Activated CD4-positive, alpha-beta T cell treated with anti-CD3 and anti-CD28 coated beads, Interleukin-2, Interleukin-6, amounts not matched to agents 100 ng/mL and 50 ng/mL, durations not matched to agents 16 hours and 8 hours (primary cell): ENCODE measurements around the gene PRIM2.
"Not testable (repeated sequence)": the region's sequence is repeated elsewhere in the genome, so short reads cannot be mapped to it uniquely, and the experiment has no call there.

ENCODE experiments used
- DNase-seq: peaks from one replicate; pipeline ENCODE4 v3.0.0-alpha.2; 2020

Gene PRIM2

DNA sequence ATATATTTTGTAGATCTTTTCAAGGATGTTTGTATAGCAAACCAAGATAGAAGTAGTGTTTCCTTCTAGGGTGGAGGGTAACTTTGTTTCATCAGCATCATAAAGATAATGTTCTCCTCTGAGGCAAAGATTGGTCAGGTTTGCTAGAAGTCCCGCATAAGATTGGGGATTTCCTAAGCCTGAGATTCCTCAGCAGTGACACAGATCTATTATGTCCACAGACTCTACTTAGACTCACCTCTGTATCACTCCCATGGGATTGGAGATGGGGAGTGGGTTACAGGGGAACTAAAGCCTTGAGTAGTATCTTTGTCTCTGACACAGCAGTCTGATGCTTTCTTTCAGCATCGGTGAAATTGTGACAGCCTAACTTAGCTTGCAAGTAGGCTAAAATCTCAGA is 341.1 kb downstream of the PRIM2 start:
- DNase-seq = not testable (repeated sequence)

DNA sequence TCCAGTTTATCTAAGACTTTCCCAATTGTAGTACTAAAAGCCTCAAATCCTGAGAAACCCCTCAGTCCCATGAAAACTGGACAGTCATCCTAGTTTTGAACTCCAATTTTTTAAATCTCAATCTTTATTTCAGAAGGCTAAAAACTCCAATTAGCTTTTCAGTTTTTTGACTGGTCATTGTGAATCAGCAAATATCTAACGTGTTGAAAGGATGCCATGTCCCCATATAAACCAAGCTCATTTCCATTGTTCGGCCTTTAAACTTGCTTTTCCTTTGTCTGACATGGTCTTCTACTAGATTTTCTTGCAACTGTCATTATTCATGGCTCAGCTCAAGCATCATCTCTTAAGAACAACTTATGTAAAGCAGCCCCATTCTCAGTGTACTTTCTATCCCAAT is 342.4 kb downstream of the PRIM2 start:
- DNase-seq = not testable (repeated sequence)

DNA sequence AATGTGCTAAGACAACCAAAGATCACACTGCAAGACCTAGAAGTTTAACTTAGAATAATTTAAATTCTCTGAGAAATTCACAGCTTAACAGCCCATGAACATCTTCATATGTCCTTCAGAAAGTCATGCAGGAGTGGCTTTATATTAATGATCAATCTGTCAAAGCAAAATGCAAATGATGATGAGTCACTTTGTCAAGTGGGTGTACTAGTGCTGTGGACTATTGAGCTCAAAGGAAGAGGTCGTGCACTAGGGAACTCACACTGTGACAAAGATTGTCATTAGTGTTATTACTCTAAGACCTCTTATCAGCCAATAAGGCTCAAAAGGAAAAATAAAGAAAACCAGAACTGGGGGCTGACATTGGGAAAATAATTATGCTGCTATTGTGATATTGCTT is 343.5 kb downstream of the PRIM2 start:
- DNase-seq = not testable (repeated sequence)

DNA sequence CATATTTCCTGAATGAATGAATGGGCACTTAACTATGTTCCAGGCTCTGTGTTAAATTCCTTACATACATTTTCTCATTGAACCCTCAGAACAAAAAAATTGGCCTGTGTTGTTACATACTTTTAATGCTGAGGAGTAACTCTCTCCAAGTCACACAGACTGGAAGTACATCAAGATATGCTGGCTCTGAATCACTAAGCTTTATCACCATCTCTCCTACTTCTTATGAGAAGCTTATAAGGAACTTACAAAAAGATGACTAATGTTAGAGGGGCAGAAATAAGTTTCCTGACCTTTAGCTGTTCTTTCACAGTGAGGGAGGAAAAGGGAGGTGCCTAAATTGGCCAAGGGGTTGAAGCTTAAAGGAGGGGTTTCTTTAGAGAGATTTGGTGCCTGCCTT is 350.7 kb downstream of the PRIM2 start:
- DNase-seq = not testable (repeated sequence)

DNA sequence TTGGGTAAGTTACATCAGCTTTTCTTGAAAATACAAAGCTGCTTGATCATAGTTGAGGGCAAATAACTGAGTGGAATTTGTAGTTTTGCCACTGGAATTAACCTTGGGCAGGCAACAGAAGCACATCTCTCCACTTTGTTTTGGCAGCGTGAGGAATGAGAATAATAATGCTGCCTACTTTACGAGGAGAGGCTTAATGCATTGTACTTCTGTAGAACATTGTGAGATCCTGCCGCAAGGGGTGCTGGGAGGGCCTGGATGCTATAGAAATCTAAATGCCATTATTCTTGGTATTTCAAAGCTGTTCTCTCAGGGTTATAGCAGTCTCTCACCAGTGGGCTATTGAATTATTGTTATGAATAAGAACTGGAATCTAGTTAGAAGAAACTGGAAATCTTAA is 353.8 kb downstream of the PRIM2 start:
- DNase-seq = not testable (repeated sequence)

DNA sequence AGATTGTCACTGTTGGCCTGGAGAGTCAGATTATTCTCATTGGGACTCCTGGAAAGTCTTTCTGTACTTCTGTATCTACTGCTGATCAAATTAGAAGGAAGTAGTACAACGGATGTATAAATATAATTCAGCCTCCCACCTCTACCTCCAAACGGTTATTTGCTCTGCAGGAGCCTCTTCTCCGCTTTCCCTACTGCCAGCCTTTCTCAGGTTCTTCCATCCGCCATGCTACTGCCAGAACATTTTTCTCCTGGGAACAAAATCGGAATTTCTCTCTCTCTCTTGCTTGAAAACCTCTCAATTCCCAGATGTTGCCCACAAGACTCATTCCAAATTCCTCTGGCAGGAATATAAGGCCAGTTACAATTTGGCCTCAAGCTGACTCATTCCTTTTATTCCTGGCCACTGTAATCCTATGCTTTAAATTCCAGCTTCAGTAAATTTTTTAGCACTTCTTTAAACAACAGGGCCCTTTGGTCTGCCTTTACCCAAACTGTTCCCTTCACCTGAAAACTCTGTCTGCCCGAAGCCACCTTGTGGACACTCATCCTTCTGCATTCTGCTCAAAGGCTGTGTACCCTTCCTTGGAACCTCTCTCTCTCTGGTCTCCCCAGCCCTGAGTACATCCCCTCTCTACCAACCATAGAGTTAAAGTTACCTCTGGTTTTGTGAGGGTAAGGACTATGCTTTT is 354.7 kb downstream of the PRIM2 start:
- DNase-seq = not testable (repeated sequence)

DNA sequence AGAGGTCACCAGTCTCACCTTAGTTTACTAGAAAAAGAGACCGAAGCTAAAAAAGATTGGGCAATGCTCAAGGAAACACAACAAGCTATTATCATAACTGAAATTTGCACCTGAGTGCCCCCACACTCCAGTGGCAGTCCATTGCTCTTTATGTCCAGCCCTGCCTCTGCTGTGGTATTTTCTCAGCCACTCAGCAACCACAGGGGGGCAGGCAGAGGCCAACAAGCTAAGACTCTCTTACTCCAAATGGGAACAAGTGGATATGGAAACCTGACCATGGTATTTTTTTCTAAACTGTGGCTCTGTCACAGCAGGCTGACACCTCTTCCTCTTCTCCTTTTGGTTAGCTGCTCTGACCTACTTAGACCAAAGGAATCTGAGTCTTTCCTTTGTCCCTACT is 355.9 kb downstream of the PRIM2 start:
- DNase-seq = not testable (repeated sequence)

DNA sequence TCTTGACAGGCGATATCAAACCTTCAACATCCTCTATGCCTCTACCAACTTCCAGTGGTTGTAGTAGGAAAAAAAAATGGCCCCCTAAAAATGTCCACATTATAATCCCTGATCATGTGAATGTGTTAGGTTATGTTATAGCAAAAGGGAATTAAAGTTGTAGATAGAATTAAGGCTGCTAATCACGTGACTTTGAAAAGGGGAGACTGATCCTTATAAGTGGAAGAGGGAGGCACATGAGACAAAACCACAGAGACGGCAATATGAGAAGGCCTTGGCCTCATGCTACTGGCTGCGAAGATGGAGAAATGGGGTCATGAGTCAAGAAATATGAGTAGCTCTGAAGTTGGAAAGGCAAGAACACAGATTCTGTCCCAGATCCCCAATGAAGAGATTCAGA is 358.0 kb downstream of the PRIM2 start:
- DNase-seq = not testable (repeated sequence)

DNA sequence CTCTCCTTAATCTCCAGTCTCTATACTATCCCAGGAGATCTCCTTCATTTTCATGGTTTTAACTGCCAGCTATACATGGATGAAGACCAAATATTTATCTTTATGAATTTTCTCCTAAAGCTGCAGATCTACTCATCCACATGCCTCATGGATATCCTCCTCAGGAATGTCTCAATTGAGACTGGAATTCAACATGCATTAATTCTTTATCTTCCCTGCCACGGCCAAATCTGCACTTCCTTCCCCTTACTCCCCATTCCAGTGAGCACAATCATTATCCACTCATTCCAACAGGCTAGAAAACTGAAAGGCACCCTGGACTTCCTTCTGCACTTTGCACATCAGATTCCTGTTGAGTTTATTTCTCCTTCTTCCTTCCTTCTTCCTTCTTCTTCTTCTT is 379.0 kb downstream of the PRIM2 start:
- DNase-seq = not testable (repeated sequence)
